ENCODE results near the gene SHB.
"Not testable (repeated sequence)": the region's sequence is repeated elsewhere in the genome, so short reads cannot be mapped to it uniquely, and the experiment has no call there.

The SHB gene

GRCh38 chr9:37918665-37919170, 150.3 kb downstream of the SHB start:
- no peak for DNase-seq (ENCODE audit: low spot score)

- no peak for DNase-seq (ENCODE audit: low spot score)
Measured at GRCh38 chr9:37917801-37918664, 151.0 kb downstream of the SHB start.

DNA sequence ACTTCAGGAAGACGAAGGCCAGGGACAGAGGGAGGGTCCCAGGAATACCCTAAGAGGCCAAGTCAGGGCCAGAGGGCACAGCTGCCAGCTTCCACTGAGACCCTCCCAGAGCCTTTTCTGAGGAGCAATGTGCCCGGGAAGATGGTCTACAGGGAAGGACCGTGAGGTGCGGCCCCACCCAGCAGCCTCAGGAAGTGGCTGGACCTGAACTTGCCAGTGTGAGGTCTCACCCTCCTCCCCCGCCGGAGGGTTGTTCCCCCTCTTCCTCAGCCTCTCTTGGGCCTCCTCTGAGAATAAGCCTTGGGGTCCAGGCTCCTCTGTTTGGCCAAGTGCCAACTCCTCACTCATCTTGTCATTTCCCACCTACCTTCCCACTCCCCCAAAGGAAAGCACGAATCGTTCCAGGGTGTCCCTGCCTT, 151.7 kb downstream of the SHB start:
- DNase-seq (ENCODE audit: low spot score): no peak

- DNase-seq (ENCODE audit: low spot score): peak; percentile 73
Measured at GRCh38 chr9:37916471-37917312, 152.3 kb downstream of the SHB start.

GRCh38 chr9:37915911-37916470, 153.0 kb downstream of the SHB start:
- no peak for DNase-seq (ENCODE audit: low spot score)

GRCh38 chr9:37914701-37915358, 154.2 kb downstream of the SHB start:
- no peak for DNase-seq (ENCODE audit: low spot score)

DNA sequence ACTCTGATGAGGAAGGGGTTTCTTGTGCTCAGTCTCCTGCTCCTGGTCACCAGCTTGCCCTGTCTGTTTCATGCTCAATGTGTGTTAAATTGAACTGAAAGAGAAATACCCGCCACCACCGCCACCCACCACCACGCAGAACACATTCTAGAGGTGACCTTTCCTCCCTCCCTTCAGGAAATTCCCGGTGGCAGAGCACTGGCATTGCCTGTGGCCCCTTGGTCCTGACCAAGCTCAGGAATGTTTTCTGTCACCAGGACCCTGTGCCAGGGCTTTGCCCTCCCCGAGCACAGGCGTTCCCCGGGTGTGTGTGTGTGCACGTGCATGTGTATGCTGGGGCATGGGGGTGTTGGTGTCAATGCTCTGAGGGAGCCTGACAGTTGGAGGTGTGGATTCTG, 154.9 kb downstream of the SHB start:
- DNase-seq (ENCODE audit: low spot score): no peak

DNA sequence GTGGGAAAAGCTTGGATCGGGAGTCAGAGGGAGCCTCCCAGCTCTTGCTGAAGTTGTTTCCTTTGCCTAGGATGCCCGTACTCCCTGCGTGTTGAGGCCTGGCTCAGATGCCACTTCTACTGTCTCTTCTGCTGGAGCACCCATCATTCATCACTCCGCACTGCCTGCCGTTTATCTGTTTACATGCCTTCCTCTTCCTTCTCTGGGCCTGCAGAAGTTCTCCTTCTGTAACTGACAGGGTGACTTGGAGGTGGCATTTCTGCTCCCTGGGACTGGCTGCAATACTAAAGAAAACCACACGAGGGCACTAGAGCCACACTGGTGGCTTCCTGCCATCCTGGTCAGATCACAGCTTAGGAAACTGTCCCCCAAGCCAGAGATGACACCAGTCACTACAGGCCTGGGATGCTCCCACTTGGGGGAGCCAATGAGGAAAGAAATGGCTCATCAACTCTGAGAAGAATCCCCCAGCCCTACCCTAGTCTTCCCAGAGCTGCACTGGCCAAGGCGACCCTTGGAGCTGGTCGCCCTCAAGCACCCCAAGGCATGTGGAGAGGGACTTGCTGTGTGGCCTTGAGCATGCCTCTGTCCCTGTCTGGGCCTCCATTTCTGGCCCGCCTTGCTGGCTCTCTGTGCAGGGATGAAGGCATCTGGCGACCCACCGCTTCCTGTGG, 155.4 kb downstream of the SHB start:
- peak; percentile 93 for DNase-seq (ENCODE audit: low spot score)

DNA sequence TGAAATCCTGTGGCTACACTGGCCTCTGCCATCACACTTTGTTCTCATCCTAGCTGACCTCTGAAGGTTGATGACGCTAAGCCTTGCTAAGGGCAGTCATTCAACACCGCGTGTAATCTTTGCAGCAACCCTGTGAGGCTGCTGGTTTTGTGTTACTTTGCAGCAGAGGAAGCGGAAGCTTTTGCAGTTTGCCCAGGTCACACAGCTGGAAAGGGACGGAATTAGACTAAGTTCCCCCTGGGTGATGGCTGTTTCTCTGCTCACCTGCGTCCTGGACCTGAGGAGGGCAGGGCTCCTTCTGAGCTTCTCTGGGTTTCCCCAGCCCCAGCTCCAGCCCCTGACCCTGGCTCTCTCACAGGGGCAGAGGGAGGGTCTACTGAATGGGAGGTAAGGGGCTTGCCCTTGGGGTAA, 157.8 kb downstream of the SHB start:
- no peak for DNase-seq (ENCODE audit: low spot score)

DNA sequence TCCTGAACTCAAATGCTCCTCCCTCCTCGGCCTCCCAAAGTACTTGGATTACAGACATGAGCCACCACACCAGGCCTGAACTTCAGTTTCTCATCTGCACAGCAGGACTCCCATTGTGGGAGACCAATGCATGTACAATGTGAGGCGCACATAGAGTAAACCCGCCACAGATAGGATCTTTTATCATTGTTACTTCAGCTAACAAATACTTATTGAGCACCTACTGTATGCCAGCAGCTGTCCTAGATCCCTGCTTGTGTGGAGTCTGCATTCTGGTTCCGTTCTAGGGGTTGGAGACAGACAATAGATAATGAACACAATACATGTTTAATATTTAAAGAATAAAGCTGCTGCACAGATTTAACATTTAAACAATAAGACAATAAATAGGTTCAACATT, 158.8 kb downstream of the SHB start:
- DNase-seq (ENCODE audit: low spot score): no peak

DNA sequence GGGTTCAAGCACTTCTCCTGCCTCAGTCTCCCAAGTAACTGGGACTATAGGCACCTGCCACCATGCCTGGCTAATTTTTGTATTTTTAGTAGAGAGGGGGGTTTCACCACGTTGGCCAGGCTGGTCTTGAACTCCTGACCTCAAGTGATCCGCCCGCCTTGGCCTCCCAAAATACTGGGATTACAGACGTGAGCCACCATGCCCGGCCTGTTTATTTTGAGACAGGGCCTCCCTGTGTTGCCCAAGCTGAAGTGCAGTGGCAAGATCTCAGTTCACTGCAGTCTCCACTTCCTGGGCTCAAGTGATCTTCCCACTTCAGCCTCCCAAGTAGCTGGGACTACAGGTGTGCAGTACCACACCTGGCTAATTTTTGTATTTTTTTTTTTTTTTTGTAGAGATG, 159.2 kb downstream of the SHB start:
- not testable (repeated sequence) for DNase-seq (ENCODE audit: low spot score)

- no peak for DNase-seq (ENCODE audit: low spot score)
Measured at GRCh38 chr9:37909326-37909725, 159.7 kb downstream of the SHB start.

DNA sequence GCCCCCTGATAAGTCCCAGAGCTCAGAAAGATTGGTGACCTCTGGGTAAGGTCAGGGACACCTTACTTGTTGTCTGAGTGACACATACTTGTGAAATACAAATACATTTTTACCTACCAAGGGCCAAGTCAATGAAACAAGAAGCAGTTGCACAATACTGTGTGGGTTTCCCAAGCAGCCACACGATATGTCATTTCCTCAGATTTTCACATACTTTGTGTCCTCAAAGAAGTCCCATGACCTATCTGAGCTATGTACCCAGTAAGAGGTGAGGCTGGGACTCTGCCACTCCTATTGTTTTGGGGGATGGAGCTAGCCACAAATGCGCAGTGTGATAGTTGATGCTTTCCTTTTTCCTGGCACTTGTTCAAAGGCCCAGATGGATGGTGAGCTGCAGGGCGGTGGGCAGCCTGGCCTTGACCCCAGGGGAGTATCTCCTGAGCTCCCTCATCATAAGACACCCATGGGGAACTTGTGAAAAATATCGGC, 160.3 kb downstream of the SHB start:
- DNase-seq (ENCODE audit: low spot score): no peak

- DNase-seq (ENCODE audit: low spot score): no peak
Measured at GRCh38 chr9:37908283-37908682, 160.7 kb downstream of the SHB start.

DNA sequence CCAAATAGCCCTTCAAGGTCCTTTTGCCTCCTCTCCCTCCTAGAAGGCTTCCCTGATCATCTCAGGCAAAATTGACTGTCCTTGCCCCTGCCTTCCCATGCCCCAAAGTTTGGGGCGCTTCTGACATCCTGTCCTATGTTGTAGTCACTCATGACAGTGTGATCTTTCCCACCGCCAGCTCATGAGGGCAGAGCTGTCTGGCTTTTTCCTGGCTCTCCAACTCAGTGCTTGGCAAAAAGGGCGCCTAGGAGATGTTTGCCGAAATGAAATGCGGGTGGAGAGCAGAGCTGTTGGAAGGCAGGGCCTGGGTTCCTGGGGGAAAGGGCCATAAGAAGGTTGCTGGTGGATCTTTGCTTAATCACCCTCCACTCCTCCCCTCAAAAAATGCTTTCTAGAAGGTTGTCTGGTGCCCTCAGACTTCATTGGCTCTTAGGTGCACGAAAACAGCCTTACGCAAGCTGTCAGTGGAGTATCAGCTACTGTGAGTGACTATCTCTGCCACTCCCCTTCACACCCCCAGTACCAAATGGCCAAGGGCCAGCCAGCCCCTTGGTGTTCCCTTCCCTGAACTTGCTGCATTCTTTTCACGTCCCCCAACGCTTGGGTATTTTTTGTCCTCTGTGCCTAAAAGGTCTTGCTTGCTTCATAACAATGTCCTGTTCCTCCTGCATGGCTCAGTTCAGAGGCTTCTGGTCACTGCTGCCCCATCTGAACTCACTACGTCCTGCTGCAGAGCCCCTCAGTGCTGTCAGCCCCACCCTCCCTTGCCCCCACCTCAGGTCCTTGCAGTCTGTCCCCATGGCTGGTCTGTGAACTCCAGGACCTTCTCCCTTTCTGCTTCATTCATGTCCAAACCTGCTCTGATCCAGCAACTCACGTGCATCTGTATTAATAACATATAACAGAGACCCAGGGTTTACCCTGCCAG, 162.5 kb downstream of the SHB start:
- DNase-seq (ENCODE audit: low spot score): no peak

DNA sequence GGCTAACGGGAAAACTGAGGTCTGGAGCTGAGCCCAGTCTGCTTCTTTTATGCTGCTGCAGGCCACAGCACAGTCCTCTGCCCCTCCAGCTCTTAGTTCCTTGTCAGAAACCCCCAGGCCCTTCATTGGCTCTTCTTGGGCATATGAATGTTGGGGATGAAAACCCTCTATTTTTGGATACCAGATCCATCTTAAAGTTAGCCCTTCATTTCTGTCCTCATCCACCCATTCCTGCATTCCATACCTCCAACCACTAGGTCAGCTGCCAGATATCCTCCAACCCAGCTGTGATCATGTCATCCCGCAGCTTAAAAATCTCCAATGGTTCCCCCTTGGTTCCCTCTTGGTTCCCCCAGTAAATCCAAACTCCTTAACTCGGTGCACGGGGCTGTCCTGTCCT, 163.3 kb downstream of the SHB start:
- no peak for DNase-seq (ENCODE audit: low spot score)

GRCh38 chr9:37905131-37905505, 163.9 kb downstream of the SHB start:
- DNase-seq (ENCODE audit: low spot score): no peak

- DNase-seq (ENCODE audit: low spot score): no peak
Measured at GRCh38 chr9:37904445-37905130, 164.4 kb downstream of the SHB start.

GRCh38 chr9:37903647-37904444, 165.2 kb downstream of the SHB start, which contains the start of gene SLC25A51:
SLC25A51 (minus strand) TSS chr9:37904127; CDS start chr9:37888550, 15,577 bp downstream.
- peak; percentile 93 for DNase-seq (ENCODE audit: low spot score)
